Measurements from ENCODE around the gene RRM2.

RRM2 gene

DNA sequence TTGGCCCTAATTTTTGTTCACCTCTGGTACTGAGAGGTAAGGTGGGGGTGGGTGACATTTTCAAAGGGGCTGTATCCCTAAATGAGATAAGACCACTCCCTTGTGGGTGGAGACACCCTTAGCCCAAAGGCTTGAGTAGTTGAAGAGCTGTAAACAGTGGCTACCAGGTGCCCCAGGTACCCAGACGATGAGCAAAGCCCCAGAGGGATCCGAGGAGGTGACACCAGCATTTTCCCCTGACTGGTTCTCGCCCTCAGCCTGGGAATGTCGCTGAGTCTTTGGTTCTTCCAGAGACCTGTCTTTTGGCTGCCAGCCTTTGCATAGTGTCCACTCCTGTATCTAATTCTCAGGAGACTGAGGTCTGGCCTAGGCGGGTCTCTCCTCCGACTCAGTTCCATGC is 36.5 kb downstream of the RRM2 start:
- H3K4me1 Mint-ChIP-seq, result peaks cover 5% of the 10 kb centered on the region
- H3K27me3 Mint-ChIP-seq (ENCODE audit: low read depth), result peaks cover 2% of the 10 kb centered on the region
- H3K27ac Mint-ChIP-seq, result no peak overlapping the region
- no peaks in the 10 kb centered on the region for H3K9me3 Mint-ChIP-seq
- no peak overlapping the region for H3K4me3 Mint-ChIP-seq
- H3K36me3 Mint-ChIP-seq (ENCODE audit: low read depth), result no peaks in the 10 kb centered on the region
- TF ChIP-seq, protein P1, sequence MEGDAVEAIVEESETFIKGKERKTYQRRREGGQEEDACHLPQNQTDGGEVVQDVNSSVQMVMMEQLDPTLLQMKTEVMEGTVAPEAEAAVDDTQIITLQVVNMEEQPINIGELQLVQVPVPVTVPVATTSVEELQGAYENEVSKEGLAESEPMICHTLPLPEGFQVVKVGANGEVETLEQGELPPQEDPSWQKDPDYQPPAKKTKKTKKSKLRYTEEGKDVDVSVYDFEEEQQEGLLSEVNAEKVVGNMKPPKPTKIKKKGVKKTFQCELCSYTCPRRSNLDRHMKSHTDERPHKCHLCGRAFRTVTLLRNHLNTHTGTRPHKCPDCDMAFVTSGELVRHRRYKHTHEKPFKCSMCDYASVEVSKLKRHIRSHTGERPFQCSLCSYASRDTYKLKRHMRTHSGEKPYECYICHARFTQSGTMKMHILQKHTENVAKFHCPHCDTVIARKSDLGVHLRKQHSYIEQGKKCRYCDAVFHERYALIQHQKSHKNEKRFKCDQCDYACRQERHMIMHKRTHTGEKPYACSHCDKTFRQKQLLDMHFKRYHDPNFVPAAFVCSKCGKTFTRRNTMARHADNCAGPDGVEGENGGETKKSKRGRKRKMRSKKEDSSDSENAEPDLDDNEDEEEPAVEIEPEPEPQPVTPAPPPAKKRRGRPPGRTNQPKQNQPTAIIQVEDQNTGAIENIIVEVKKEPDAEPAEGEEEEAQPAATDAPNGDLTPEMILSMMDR (IDR thresholded peaks at IDR 0.05; ENCODE audit: unreplicated experiment in 3 of 3), result no peak

GRCh38 chr2:10159581-10160131 is 37.1 kb downstream of the RRM2 start:
- no peaks in the 10 kb centered on the region for H3K9me3 Mint-ChIP-seq
- no peak overlapping the region for H3K4me3 Mint-ChIP-seq
- TF ChIP-seq, protein P1 (IDR thresholded peaks at IDR 0.05; ENCODE audit: unreplicated experiment in 3 of 3), result no peak
- no peak overlapping the region for H3K27ac Mint-ChIP-seq
- no peaks in the 10 kb centered on the region for H3K36me3 Mint-ChIP-seq (ENCODE audit: low read depth)
- peaks cover 5% of the 10 kb centered on the region for H3K4me1 Mint-ChIP-seq
- peaks cover 6% of the 10 kb centered on the region for H3K27me3 Mint-ChIP-seq (ENCODE audit: low read depth)

DNA sequence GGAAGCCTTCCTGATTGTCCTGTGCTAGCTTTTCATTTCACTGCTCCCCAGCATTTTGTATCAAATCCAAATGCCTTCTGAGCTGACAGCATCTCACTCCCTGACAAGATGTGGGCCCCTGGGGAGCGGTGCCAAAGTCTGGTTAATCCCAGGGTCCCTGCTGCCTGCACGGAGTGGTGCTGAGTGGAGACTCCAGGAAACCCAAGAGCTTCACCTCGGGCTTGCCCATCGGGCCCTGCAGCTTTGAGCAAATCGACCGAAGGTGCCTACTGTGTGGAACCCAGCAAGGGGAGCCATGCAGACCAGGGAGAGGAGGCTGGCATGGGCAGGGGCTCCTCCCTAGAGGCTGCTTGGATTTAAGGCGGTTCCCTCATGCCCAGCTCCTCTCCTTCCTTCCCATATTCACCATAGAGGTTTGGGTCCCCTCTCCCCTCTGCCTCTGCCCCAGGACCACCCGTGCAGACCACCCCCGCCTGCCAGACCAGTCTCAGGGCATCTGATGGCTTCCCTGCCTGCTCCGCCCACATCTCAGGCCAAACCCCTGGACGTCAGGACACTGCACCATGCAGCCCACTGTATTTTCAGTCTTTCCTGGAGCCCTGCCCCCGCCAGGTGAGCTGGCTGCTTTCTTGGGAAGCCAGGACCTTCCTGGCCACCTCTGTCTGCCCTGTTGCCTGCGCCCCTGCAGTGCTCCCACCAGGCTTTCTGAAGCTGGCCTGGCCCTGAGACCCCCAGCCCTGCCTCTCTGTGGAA is 37.8 kb downstream of the RRM2 start:
- Mint-ChIP-seq H3K4me1 (peaks cover 5% of the 10 kb centered on the region), H3K27ac (no peak overlapping the region)

DNA sequence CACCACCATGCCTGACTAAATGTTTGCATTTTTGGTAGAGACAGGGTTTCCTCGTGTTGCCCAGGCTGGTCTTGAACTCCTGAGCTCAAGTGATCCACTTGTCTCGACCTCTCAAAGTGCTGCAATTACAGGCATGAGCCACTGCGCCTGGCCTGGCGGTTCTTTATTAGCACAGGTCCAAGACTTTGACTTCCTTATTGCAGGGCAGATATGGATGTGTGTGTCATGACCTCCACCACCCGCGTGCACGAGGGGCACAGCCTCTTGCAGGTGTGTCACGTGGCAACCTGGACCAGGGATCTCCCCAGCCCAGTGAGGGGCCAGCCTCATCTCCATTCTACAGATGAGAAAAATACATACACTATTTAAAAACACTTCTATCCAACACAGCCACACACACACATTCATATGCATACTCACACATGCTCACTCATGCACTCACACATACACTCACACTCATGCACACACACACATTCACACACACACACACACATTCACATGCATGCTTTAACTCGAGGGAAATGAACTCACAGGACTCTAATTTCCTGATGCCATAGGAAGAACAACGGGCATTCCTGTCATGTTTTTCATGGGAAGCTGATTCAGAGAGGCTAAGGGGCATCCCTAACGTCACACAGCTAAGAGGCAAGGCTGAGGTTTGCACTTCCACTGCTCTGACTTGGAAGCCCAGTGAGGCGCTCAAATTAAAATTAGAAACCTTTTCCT is 38.8 kb downstream of the RRM2 start:
- peaks cover 14% of the 10 kb centered on the region for H3K27me3 Mint-ChIP-seq (ENCODE audit: low read depth)
- H3K9me3 Mint-ChIP-seq, result no peaks in the 10 kb centered on the region
- H3K4me1 Mint-ChIP-seq, result peaks cover 11% of the 10 kb centered on the region
- TF ChIP-seq, protein P1 (IDR thresholded peaks at IDR 0.05; ENCODE audit: unreplicated experiment in 3 of 3), result no peak
- no peak overlapping the region for H3K4me3 Mint-ChIP-seq
- peak overlapping the region in 1 of 3 experiments; percentile 50 for H3K27ac Mint-ChIP-seq
- no peaks in the 10 kb centered on the region for H3K36me3 Mint-ChIP-seq (ENCODE audit: low read depth)

More for the DNA sequence above, 37.8 kb downstream of the RRM2 start:
- H3K27me3 Mint-ChIP-seq (ENCODE audit: low read depth), result peaks cover 11% of the 10 kb centered on the region
- TF ChIP-seq, protein P1 (IDR thresholded peaks at IDR 0.05; ENCODE audit: unreplicated experiment in 3 of 3), result no peak
- no peak overlapping the region for H3K4me3 Mint-ChIP-seq
- no peaks in the 10 kb centered on the region for H3K36me3 Mint-ChIP-seq (ENCODE audit: low read depth)
- H3K9me3 Mint-ChIP-seq, result no peaks in the 10 kb centered on the region

GRCh38 chr2:10161961-10162441 is 39.5 kb downstream of the RRM2 start:
- peaks cover 14% of the 10 kb centered on the region for H3K27me3 Mint-ChIP-seq (ENCODE audit: low read depth)
- H3K27ac Mint-ChIP-seq, result no peak overlapping the region
- no peak overlapping the region for H3K4me3 Mint-ChIP-seq
- no peaks in the 10 kb centered on the region for H3K9me3 Mint-ChIP-seq
- peaks cover 14% of the 10 kb centered on the region for H3K4me1 Mint-ChIP-seq
- no peaks in the 10 kb centered on the region for H3K36me3 Mint-ChIP-seq (ENCODE audit: low read depth)
- TF ChIP-seq, protein P1 (IDR thresholded peaks at IDR 0.05; ENCODE audit: unreplicated experiment in 3 of 3), result no peak

Measured in nephron (organoid).